Endothelial cell of umbilical vein (primary cell): ENCODE results near the gene RGS1. TPM values are rescaled to one million over a fixed set of nuclear protein-coding genes. Genes with fewer than 3 reads are reported as not detected.

Experiments
- Bru-seq: library from RNA; stranded (reverse); fragments of 400-500 nt; gene quantifications from one replicate; lab custom pipeline; 2021; lab: Mats Ljungman, UMichigan
- BruChase-seq, 2 experiments: library from RNA; stranded (reverse); fragments of 400-500 nt; gene quantifications; one replicate each; lab custom pipeline; 2021; lab: Mats Ljungman, UMichigan
- BruUV-seq: library from RNA; stranded (reverse); fragments of 400-500 nt; replicated peaks from 2 replicates; lab custom pipeline; 2021; lab: Mats Ljungman, UMichigan
- CTCF ChIA-PET: fragments of 300-600, 350-600 bp; sonication (Branson Sonifier 250); formaldehyde crosslinking; loops from one replicate; lab custom pipeline; 2021; ENCODE audit warnings: antibody characterized with exemption, inconsistent platforms; lab: Charles Lee
- POLR2A ChIA-PET: fragments of 300-600, 350-600 bp; sonication (Branson Sonifier 250); formaldehyde crosslinking; loops from one replicate; lab custom pipeline; 2021; ENCODE audit warnings: antibody characterized with exemption, inconsistent platforms; lab: Charles Lee
- DNase-seq: peaks from one replicate; pipeline ENCODE4 v3.0.0-alpha.2; 2011; ENCODE audit warnings: low read depth, low spot score
- FAIRE-seq: peaks from 2 replicates; lab custom pipeline; 2011; peaks lifted over from hg19 to GRCh38; lab: Jason Lieb, UNC
- H2AFZ ChIP-seq: 2 replicates; pipeline ENCODE4 v1.6.0; 2012; ENCODE audit warnings: low read depth, low read length, control low read depth, inconsistent platforms
- H3K27ac ChIP-seq: 2 replicates; pipeline ENCODE4 v1.5.1; 2011; ENCODE audit warnings: low read depth, mild to moderate bottlenecking, control low read depth, low read length, moderate library complexity; ENCODE audit not compliant: insufficient read depth
- H3K27me3 ChIP-seq, 2 experiments: 2 replicates each; pipeline versions ENCODE4 v1.6.0 to v1.6.1; 2011; ENCODE audit warnings: low read length in 2 of 2, mixed read lengths in 1 of 2; ENCODE audit not compliant: control insufficient read depth in 2 of 2, insufficient read depth in 2 of 2
- H3K36me3 ChIP-seq, 2 experiments: 2 replicates in 1 of 2; 3 replicates in 1 of 2; pipeline ENCODE4 v1.5.1; 2011; ENCODE audit warnings: low read length in 2 of 2, mild to moderate bottlenecking in 1 of 2, moderate library complexity in 1 of 2; ENCODE audit not compliant: control insufficient read depth in 2 of 2, insufficient read depth in 2 of 2; ENCODE audit errors: extremely low read depth in 1 of 2
- H3K4me1 ChIP-seq: 3 replicates; pipeline ENCODE4 v1.5.1; 2011; ENCODE audit warnings: mild to moderate bottlenecking, low read length; ENCODE audit not compliant: control insufficient read depth, insufficient read depth; ENCODE audit errors: extremely low read depth
- H3K4me2 ChIP-seq: 2 replicates; pipeline ENCODE4 v1.6.1; 2011; ENCODE audit warnings: low read length, control low read depth, mixed read lengths; ENCODE audit not compliant: insufficient read depth
- H3K4me3 ChIP-seq, 3 experiments: fragments of 200-600 bp in 1 of 3; sonication (generic), shearing (Covaris generic) in 1 of 3; replicated peaks in 1 of 3; 2 replicates each; pipeline ENCODE4 v1.5.1; 2011 to 2016; ENCODE audit warnings: control low read depth in 3 of 3, low read length in 3 of 3, mild to moderate bottlenecking in 2 of 3, inconsistent platforms in 1 of 3, low read depth in 1 of 3, moderate library complexity in 1 of 3; ENCODE audit not compliant: insufficient read depth in 1 of 3
- H3K79me2 ChIP-seq: 2 replicates; pipeline ENCODE4 v1.6.0; 2012; ENCODE audit warnings: low read length, inconsistent platforms; ENCODE audit not compliant: control insufficient read depth, insufficient read depth
- H3K9ac ChIP-seq: replicated peaks from 2 replicates; pipeline ENCODE3; 2011; ENCODE audit warnings: low read length, control low read depth; ENCODE audit not compliant: insufficient read depth; ENCODE audit errors: extremely low read depth
- H3K9me1 ChIP-seq: replicated peaks from 3 replicates; pipeline ENCODE4 v1.6.0; 2011; ENCODE audit warnings: mild to moderate bottlenecking, low read length; ENCODE audit not compliant: control insufficient read depth, insufficient read depth; ENCODE audit errors: extremely low read depth
- H3K9me3 ChIP-seq: replicated peaks from 2 replicates; pipeline ENCODE4 v1.5.1; 2012; ENCODE audit warnings: low read length, inconsistent platforms; ENCODE audit not compliant: control insufficient read depth, insufficient read depth
- H4K20me1 ChIP-seq: replicated peaks from 2 replicates; pipeline ENCODE3; 2011; ENCODE audit warnings: mild to moderate bottlenecking, low read length; ENCODE audit not compliant: control insufficient read depth, insufficient read depth; ENCODE audit errors: extremely low read depth
- EZH2 ChIP-seq: IDR thresholded peaks from 2 replicates; pipeline ENCODE4 v1.6.1; 2012; ENCODE audit warnings: borderline replicate concordance, low read depth, mild to moderate bottlenecking, moderate library complexity, low read length, inconsistent platforms; ENCODE audit not compliant: severe bottlenecking
- FOS ChIP-seq: IDR thresholded peaks from 2 replicates; pipeline ENCODE4 v1.6.1; 2011; ENCODE audit warnings: mild to moderate bottlenecking, low read length, moderate library complexity, borderline replicate concordance; ENCODE audit not compliant: insufficient read depth
- GATA2 ChIP-seq: IDR thresholded peaks from 2 replicates; pipeline ENCODE4 v1.7.0; 2011; ENCODE audit warnings: low read depth, mild to moderate bottlenecking, moderate library complexity, mixed read lengths, low read length; ENCODE audit not compliant: insufficient read length, insufficient read depth
- JUN ChIP-seq: IDR thresholded peaks from 2 replicates; pipeline ENCODE4 v1.6.1; 2011; ENCODE audit warnings: borderline replicate concordance, low read depth; ENCODE audit not compliant: insufficient read length, insufficient read depth
- MYC ChIP-seq: IDR thresholded peaks from one replicate; pipeline ENCODE4 v1.6.1; 2011; ENCODE audit warnings: mild to moderate bottlenecking, low read depth, low read length
- POLR2A ChIP-seq: IDR thresholded peaks from 2 replicates; pipeline ENCODE4 v1.6.1; 2012; ENCODE audit warnings: low read depth, mild to moderate bottlenecking, control low read depth, low read length
- POLR2AphosphoS5 ChIP-seq: IDR thresholded peaks from 2 replicates; pipeline ENCODE4 v1.6.1; 2012; ENCODE audit warnings: low read depth, mild to moderate bottlenecking, control low read depth, low read length, moderate library complexity; ENCODE audit not compliant: insufficient read depth
- dilution Hi-C: fragments of 300-500 bp; cut with MboI; formaldehyde crosslinking; loops from one replicate; pipeline ENCODE4 v1.15.0; 2019; ENCODE audit warnings: low sequenced_read_pairs; ENCODE audit not compliant: extremely low pct_ligation_motif_present
- intact Hi-C: fragments of 100-400 bp; cut with micrococcal nuclease; formaldehyde crosslinking; loops from one replicate; pipeline ENCODE4 v1.10.0; 2022
- long read RNA-seq: library from polyadenylated mRNA; stranded (forward); transcript quantifications from one replicate; pipeline ENCODE4 v2.0.0, GENCODE V29; 2021
- polyA minus RNA-seq, 3 experiments: library from RNA; depleted of rRNA, polyadenylated mRNA; stranded (reverse); fragments of >200 nt; gene quantifications; 1 replicate in 1 of 3; 2 replicates in 2 of 3; pipeline ENCODE4 v1.2.3, GENCODE V29; 2011
- polyA plus RNA-seq, 4 experiments: library from polyadenylated mRNA; depleted of rRNA in 3 of 4; stranded (reverse) in 3 of 4; unstranded in 1 of 4; fragments of >200 nt; gene quantifications; 2 replicates each; pipeline versions ENCODE4 v1.2.1 to v1.2.3, GENCODE V29; 2011 to 2012; ENCODE audit warnings: missing spikeins in 1 of 4
- total RNA-seq: library from RNA; stranded (reverse); gene quantifications from 2 replicates; pipeline ENCODE4 v1.2.3, GENCODE V29; 2021
- TF ChIP-seq, protein P1 (sequence below): IDR thresholded peaks from 2 replicates; pipeline ENCODE4 v1.6.1; 2011; ENCODE audit not compliant: insufficient read depth, insufficient read length
- TF ChIP-seq, protein P2 (sequence below), 2 donors: IDR thresholded peaks; 1 replicate in 1 of 2; 2 replicates in 1 of 2; pipeline ENCODE4 v1.5.1; 2011; ENCODE audit warnings: low read length in 2 of 2, mild to moderate bottlenecking in 2 of 2, moderate library complexity in 2 of 2, control low read depth in 1 of 2, inconsistent platforms in 1 of 2, low read depth in 1 of 2; ENCODE audit not compliant: insufficient read depth in 1 of 2; ENCODE audit errors: extremely low read depth in 1 of 2

The RGS1 gene, protein sequence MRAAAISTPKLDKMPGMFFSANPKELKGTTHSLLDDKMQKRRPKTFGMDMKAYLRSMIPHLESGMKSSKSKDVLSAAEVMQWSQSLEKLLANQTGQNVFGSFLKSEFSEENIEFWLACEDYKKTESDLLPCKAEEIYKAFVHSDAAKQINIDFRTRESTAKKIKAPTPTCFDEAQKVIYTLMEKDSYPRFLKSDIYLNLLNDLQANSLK
- total RNA-seq: not detected in 2 replicates
- not detected in 2 replicates for polyA plus RNA-seq
- polyA plus RNA-seq (2011; cell fraction: cytosol; rRNA removed): not detected in 2 replicates
- polyA plus RNA-seq (2011; cell fraction: nucleus; rRNA removed): not detected in 2 replicates
- polyA plus RNA-seq (2012): not detected in 2 replicates
- polyA minus RNA-seq: not detected in 2 replicates
- polyA minus RNA-seq (2011; cell fraction: cytosol; rRNA and poly(A)+ RNA removed): not detected
- not detected in 2 replicates for polyA minus RNA-seq (2011; cell fraction: nucleus; rRNA and poly(A)+ RNA removed)
- not detected for Bru-seq, nascent RNA
- BruChase-seq, experiment 1, labeled RNA remaining after a 6-hour chase: not detected
- not detected for BruChase-seq, experiment 2, labeled RNA remaining after a 2-hour chase
- long read RNA-seq: 0 reads

DNA sequence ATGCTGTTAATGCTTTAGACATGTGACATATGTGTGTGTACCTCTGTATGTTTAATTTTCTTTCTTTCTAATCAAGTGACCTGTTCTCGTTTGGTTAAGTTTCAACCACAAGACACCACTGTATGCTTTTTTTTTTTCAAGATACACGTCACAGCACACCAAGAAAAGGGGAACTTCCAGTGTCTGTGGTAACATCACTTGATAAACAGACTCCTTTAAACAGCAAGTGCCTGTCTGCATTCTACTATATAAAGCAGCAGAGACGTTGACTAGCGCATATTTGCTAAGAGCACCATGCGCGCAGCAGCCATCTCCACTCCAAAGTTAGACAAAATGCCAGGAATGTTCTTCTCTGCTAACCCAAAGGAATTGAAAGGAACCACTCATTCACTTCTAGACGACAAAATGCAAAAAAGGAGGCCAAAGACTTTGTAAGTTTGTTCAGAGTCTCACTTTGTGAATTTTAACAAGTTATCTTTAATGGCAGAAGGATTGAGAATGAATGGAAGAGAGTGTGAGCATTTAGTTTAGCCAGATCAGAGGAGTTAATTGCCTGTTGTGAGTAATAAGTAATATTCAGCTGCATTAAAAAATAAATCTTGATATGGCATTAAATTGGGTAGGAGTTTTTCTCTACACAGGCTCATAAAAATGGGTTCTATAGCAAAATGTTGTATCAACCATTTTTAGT is at the start of gene RGS1:
Gene RGS1 (plus strand): TSS at position 275 of the 691 bp plus-strand sequence. CDS start 20 bp downstream, at position 295.
- FAIRE-seq: no peak
- TF ChIP-seq EZH2 (no peak), FOS (no peak), MYC (no peak), POLR2A (no peak), POLR2AphosphoS5 (no peak), JUN (no peak), GATA2 (no peak)
- TF ChIP-seq, protein P1, sequence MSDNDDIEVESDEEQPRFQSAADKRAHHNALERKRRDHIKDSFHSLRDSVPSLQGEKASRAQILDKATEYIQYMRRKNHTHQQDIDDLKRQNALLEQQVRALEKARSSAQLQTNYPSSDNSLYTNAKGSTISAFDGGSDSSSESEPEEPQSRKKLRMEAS: no peak
- TF ChIP-seq, protein P2, sequence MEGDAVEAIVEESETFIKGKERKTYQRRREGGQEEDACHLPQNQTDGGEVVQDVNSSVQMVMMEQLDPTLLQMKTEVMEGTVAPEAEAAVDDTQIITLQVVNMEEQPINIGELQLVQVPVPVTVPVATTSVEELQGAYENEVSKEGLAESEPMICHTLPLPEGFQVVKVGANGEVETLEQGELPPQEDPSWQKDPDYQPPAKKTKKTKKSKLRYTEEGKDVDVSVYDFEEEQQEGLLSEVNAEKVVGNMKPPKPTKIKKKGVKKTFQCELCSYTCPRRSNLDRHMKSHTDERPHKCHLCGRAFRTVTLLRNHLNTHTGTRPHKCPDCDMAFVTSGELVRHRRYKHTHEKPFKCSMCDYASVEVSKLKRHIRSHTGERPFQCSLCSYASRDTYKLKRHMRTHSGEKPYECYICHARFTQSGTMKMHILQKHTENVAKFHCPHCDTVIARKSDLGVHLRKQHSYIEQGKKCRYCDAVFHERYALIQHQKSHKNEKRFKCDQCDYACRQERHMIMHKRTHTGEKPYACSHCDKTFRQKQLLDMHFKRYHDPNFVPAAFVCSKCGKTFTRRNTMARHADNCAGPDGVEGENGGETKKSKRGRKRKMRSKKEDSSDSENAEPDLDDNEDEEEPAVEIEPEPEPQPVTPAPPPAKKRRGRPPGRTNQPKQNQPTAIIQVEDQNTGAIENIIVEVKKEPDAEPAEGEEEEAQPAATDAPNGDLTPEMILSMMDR (IDR thresholded peaks at IDR 0.05; ENCODE audit: extremely low read depth in 1 of 2, insufficient read depth in 1 of 2, low read depth in 1 of 2, low read length in 2 of 2): no peak
- intact Hi-C loops: loop anchor here (2.0 kb wide), 1 partner anchor 15 kb away; no protein-coding TSS in a partner anchor
- H3K27ac ChIP-seq: no peak within 1 kb of the TSS
- H3K4me3 ChIP-seq: no peak within 1 kb of the TSS
- dilution Hi-C loops: loop anchor here (25.0 kb wide), 1 partner anchor 88 kb away; no protein-coding TSS in a partner anchor
- H3K79me2 ChIP-seq: no peaks in the 10 kb centered on the region
- BruUV-seq: no TSS peak
- ChIA-PET CTCF (interaction anchor here (1.0 kb wide), 1 partner anchor 8 kb away, joined by 3 read pairs; no protein-coding TSS in a partner anchor), POLR2A (no interaction called here)
- no peaks in the 10 kb centered on the region for H3K4me1 ChIP-seq
- no peak within 1 kb of the TSS for H3K9ac ChIP-seq
- no peak within 1 kb of the TSS for H3K4me2 ChIP-seq
- H4K20me1 ChIP-seq: no peaks in the 10 kb centered on the region
- no peaks in the 10 kb centered on the region for H3K9me1 ChIP-seq
- H3K36me3 ChIP-seq: no peaks in the 10 kb centered on the region
- no peaks in the 10 kb centered on the region for H3K9me3 ChIP-seq
- no peak within 1 kb of the TSS for H2AFZ ChIP-seq
- no peaks in the 10 kb centered on the region for H3K27me3 ChIP-seq
- DNase-seq: no peak
